ENCODE data around the gene RNPC3.

DNA sequence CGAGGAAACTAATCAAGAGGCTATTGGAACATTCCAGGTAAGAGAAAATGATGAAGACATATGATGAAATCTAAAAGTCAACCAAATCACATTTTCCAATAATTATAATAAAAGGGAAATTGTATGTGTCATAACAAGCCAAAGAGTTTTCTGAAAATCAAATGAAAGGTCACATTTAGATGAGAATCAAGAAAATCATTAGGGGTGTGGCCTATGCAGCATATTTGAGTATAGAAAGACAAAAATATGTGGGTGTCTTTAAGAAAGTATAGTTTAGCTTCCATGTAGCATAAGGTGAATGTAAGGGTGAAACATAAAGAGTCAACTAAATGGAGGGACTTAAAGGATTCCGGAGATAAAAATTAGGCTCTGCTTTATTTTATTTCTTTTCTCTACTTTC lies 9.2 kb upstream of the RNPC3 start:
- TF ChIP-seq, protein P1, sequence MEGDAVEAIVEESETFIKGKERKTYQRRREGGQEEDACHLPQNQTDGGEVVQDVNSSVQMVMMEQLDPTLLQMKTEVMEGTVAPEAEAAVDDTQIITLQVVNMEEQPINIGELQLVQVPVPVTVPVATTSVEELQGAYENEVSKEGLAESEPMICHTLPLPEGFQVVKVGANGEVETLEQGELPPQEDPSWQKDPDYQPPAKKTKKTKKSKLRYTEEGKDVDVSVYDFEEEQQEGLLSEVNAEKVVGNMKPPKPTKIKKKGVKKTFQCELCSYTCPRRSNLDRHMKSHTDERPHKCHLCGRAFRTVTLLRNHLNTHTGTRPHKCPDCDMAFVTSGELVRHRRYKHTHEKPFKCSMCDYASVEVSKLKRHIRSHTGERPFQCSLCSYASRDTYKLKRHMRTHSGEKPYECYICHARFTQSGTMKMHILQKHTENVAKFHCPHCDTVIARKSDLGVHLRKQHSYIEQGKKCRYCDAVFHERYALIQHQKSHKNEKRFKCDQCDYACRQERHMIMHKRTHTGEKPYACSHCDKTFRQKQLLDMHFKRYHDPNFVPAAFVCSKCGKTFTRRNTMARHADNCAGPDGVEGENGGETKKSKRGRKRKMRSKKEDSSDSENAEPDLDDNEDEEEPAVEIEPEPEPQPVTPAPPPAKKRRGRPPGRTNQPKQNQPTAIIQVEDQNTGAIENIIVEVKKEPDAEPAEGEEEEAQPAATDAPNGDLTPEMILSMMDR (IDR thresholded peaks at IDR 0.05; ENCODE audit: low read depth, low read length) = no peak
- no peak for TF ChIP-seq EZH2phosphoT487 (IDR thresholded peaks at IDR 0.05; ENCODE audit: low read depth)
